GM12865 (cell line): ENCODE results near the gene WASF1.

Experiments used
- DNase-seq: peaks from one replicate; pipeline ENCODE4 v3.0.0; 2010; ENCODE audit warnings: low read depth
- H3K4me3 ChIP-seq: 2 replicates; pipeline ENCODE4 v1.5.1; 2011; ENCODE audit warnings: mild to moderate bottlenecking, low read depth, low read length, control low read depth
- TF ChIP-seq, protein P1 (sequence below): IDR thresholded peaks from 2 replicates; pipeline ENCODE4 v1.5.1; 2011; ENCODE audit warnings: low read length, control low read depth, low read depth, inconsistent platforms; ENCODE audit not compliant: insufficient read depth; ENCODE audit errors: missing control alignments

Gene WASF1

DNA sequence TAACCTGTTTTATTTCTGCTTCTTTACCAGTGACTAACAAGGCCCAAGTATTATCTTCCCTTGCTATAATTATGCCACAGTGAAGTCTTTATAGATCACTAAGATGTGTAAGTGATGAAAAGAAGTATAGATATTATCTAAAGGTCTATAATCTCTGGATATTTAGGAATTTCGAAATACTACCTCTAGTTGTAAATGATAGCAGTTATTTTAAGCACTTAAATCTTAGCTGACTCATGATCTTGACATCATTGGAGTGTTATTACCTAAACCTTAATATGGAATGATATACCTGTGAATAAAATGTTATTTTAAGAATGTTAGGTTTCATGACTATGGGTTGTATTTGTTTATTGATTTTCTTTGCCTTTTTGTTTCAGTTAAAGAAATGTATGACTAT lies 32.3 kb upstream of the WASF1 start:
- DNase-seq, result no peak
- TF ChIP-seq, protein P1, sequence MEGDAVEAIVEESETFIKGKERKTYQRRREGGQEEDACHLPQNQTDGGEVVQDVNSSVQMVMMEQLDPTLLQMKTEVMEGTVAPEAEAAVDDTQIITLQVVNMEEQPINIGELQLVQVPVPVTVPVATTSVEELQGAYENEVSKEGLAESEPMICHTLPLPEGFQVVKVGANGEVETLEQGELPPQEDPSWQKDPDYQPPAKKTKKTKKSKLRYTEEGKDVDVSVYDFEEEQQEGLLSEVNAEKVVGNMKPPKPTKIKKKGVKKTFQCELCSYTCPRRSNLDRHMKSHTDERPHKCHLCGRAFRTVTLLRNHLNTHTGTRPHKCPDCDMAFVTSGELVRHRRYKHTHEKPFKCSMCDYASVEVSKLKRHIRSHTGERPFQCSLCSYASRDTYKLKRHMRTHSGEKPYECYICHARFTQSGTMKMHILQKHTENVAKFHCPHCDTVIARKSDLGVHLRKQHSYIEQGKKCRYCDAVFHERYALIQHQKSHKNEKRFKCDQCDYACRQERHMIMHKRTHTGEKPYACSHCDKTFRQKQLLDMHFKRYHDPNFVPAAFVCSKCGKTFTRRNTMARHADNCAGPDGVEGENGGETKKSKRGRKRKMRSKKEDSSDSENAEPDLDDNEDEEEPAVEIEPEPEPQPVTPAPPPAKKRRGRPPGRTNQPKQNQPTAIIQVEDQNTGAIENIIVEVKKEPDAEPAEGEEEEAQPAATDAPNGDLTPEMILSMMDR, result no peak
- H3K4me3 ChIP-seq, result no peak overlapping the region

DNA sequence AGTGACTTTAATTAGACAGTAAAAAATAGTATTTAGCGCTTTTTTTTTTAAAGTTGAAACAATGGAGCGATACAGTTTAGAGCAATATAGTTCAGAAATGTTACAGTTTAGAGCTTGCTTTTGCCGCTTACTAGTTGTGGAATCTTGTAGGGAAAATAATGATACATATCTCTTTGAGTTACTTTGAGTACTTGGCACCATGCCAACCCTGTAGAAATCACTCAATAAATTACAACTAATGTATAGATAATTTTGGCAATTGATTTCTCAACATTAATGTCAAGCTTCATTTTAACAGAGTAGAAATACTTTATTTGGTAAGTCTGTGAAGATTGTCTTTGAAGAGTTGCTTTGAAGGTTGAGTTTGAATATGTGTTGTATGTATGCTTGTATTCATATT lies 28.2 kb upstream of the WASF1 start:
- no peak overlapping the region for H3K4me3 ChIP-seq
- no peak for DNase-seq
- TF ChIP-seq, protein P1, result no peak

DNA sequence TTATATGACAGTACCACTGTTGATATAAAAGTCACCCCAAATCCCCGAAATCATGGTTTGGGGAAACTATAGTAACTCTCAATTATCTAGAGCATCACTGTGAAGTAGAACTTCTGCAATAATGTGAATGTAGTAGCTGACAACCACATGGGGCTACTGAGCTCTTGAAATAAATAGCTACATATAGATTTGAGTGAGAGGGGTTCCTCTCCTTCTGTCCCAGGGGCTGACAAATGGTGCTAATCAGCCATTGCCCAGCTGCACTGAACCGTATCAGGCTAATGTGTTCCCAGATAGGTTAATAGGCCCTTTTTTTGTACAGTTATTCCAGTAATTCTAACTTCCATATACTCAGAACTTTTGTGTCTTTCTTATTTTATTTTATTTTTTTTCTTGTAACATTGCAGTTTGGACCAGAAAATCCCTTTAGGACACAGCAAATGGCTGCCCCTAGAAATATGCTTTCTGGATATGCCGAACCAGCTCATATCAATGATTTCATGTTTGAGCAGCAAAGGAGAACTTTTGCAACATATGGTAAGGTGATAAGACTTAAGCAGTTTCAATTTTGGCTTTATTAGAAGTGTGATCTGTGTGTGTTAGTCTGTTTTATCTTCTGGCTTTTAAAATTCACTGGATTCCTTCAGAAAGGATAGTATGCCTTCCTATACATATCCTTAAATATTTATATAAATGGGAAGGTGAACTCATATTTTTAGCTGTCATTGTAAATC lies 21.8 kb upstream of the WASF1 start:
- no peak overlapping the region for H3K4me3 ChIP-seq
- TF ChIP-seq, protein P1, result no peak
- DNase-seq, result no peak

DNA sequence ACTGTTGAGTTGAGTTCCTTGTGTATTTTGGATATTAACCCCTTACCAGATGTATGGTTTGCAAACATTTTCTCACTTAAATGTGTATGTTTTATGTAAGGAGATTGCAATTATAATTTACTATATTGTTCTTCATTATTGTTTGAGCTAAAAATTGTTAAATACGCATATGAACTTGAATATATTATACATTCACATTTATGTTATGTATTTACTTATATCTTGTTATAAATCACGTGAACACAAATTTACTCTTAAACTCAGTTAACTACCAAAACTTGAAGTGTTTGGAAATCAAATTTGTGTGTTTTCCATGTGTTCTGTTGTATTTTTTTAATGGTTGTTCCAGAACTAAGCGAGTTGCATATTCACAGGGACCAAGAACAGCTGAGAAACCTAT lies 19.1 kb upstream of the WASF1 start:
- H3K4me3 ChIP-seq, result no peak overlapping the region
- TF ChIP-seq, protein P1, result no peak
- no peak for DNase-seq

DNA sequence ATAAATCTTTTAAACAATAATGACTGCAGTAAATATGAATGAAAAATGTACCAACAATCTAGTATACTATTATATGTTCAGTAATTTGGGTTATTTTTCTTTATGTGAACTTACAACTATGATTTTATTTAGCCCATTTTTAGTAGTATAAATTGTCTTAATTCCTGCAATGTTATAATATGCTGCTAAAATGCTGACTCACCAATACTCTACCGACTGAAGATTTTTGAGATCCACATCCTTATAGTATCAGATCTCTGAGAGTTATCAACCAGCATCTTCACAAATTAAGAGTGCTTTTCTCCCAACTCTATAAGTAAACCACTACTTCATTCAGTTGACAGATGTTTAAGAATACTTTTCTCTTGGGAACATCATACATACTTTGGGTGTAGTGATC lies 17.4 kb upstream of the WASF1 start:
- no peak for DNase-seq
- TF ChIP-seq, protein P1, result no peak
- H3K4me3 ChIP-seq, result no peak overlapping the region

DNA sequence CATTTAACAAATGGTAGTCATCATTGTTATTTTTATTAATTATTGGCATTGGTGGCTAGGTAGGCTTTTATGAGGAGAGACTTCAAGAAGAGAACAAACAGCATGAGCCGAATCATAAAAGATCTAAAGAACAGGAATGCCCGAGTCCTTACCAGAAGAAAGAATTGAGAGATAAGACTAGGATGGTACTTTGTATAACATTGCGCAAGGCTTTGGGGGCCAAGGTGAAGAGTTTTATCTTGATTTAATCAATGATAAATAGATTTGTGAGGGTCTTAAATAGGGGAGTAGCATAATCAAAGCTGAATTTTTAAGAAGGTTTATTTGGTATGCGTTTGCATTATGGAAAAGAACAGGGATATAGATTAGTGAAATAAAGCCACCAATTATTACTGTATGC lies 16.2 kb upstream of the WASF1 start:
- TF ChIP-seq, protein P1, result no peak
- no peak overlapping the region for H3K4me3 ChIP-seq
- DNase-seq, result no peak

DNA sequence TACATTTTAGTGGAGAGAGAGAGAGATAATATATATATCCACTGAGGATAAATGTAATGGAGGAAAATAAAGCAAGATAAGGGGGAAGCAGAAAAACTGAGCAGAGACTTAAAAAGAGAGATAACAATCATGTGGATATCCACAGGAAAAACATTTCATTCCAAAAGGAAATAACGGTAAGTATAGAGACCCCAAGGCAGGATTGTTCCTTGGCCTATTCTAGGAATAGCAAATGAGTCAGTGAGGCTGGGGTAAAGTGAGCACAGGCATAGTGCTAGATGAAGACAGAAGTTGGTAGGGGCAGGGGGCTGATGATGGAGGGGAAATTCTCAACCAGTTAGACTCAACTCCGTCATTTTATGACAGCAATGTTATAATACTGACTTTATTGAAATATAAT lies 12.0 kb upstream of the WASF1 start:
- DNase-seq, result no peak
- no peak overlapping the region for H3K4me3 ChIP-seq
- TF ChIP-seq, protein P1, result no peak
